Neural progenitor cell (in vitro differentiated cells): ENCODE data around the gene ZFAND6. TPM values are rescaled to one million over a fixed set of nuclear protein-coding genes. Genes with fewer than 3 reads are reported as not detected.

Experiments
- DNase-seq: peaks from one replicate; pipeline ENCODE4 v3.0.0-alpha.2; 2016; ENCODE audit warnings: low spot score
- H2AFZ ChIP-seq: fragments of 200-600 bp; sonication (generic); replicated peaks from 2 replicates; pipeline ENCODE4 v1.6.1; 2016; ENCODE audit warnings: antibody characterized with exemption
- H3F3A ChIP-seq: fragments of 200-600 bp; sonication (generic); 2 replicates; pipeline ENCODE4 v1.6.1; 2016; ENCODE audit warnings: antibody characterized with exemption, low read depth
- H3K27ac ChIP-seq: fragments of 200-600 bp; sonication (generic); 2 replicates; pipeline ENCODE4 v1.5.1; 2016; ENCODE audit warnings: mild to moderate bottlenecking
- H3K27me3 ChIP-seq: fragments of 200-600 bp; sonication (generic); 2 replicates; pipeline ENCODE4 v1.6.1; 2016; ENCODE audit warnings: mild to moderate bottlenecking, moderate library complexity
- H3K36me3 ChIP-seq: fragments of 200-600 bp; sonication (generic); 2 replicates; pipeline ENCODE4 v1.5.1; 2016
- H3K4me1 ChIP-seq: fragments of 200-600 bp; sonication (generic); 2 replicates; pipeline ENCODE4 v1.6.1; 2016; ENCODE audit warnings: mixed run types
- H3K4me2 ChIP-seq: fragments of 200-600 bp; sonication (generic); 2 replicates; pipeline ENCODE4 v1.6.1; 2016
- H3K4me3 ChIP-seq: fragments of 200-600 bp; sonication (generic); 2 replicates; pipeline ENCODE4 v1.5.1; 2016
- H3K79me2 ChIP-seq: fragments of 200-600 bp; sonication (generic); 2 replicates; pipeline ENCODE4 v1.6.1; 2016; ENCODE audit warnings: low read depth
- H3K9ac ChIP-seq: fragments of 200-600 bp; sonication (generic); 2 replicates; pipeline ENCODE4 v1.6.1; 2016
- H3K9me3 ChIP-seq: fragments of 200-600 bp; sonication (generic); 2 replicates; pipeline ENCODE4 v1.5.1; 2016; ENCODE audit warnings: low read depth
- H4K20me1 ChIP-seq: fragments of 200-600 bp; sonication (generic); 2 replicates; pipeline ENCODE4 v1.6.1; 2016; ENCODE audit warnings: low read depth
- H3K27ac Mint-ChIP-seq: 3 replicates; pipeline ENCODE4 v1.8.0; 2021; ENCODE audit warnings: mixed read lengths
- H3K27me3 Mint-ChIP-seq: 2 replicates; pipeline ENCODE4 v1.8.0; 2022; ENCODE audit warnings: low read depth, mild to moderate bottlenecking, inconsistent platforms, moderate library complexity, mixed read lengths; ENCODE audit not compliant: insufficient read depth
- H3K36me3 Mint-ChIP-seq: 3 replicates; pipeline ENCODE4 v1.8.0; 2021; ENCODE audit warnings: mixed read lengths
- H3K4me1 Mint-ChIP-seq: 3 replicates; pipeline ENCODE4 v1.8.0; 2021; ENCODE audit warnings: mixed read lengths
- H3K4me3 Mint-ChIP-seq: 3 replicates; pipeline ENCODE4 v1.8.0; 2021; ENCODE audit warnings: mild to moderate bottlenecking, moderate library complexity, mixed read lengths
- H3K9me3 Mint-ChIP-seq: 3 replicates; pipeline ENCODE4 v1.8.0; 2020; ENCODE audit warnings: mixed read lengths
- EZH2 ChIP-seq: fragments of 200-600 bp; sonication (generic); IDR thresholded peaks from 2 replicates; pipeline ENCODE4 v1.6.1; 2017; ENCODE audit warnings: antibody characterized with exemption, mild to moderate bottlenecking, moderate library complexity
- EZH2phosphoT487 ChIP-seq: fragments of 200-600 bp; sonication (generic); IDR thresholded peaks from 2 replicates; pipeline ENCODE4 v1.6.1; 2017; ENCODE audit warnings: antibody characterized with exemption
- total RNA-seq: library from RNA; depleted of rRNA; stranded (reverse); fragments of >200 nt; gene quantifications from 2 replicates; pipeline ENCODE4 v1.2.3, GENCODE V29; 2015; ENCODE audit warnings: low replicate concordance
- TF ChIP-seq, protein P1 (sequence below): fragments of 200-600 bp; sonication (generic); IDR thresholded peaks from 2 replicates; pipeline ENCODE4 v1.5.1; 2017; ENCODE audit warnings: antibody characterized with exemption, mild to moderate bottlenecking

The ZFAND6 gene
- total RNA-seq, 1 donor from 2014 or later, result 329 TPM

DNA sequence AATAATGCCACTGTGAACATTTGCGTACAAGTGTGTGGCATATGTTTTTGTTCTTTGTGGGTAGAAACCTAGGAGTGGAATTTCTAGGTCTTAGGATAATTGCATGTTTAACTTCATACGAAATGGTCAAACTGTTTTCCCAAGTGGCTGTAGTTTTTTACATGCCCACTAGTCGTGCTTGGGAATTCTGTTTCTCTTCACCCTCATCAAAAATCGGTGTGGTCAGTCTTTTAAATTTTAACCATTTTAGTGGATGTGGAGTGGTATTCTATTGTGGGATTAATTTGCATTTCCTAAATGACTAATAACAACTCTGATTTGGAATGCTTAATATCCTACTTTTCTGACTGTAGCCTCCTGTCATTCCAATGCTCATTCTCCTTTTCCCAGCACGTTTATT, 27.6 kb downstream of the ZFAND6 start:
- Histone ChIP-seq H3K4me1 (no peaks in the 10 kb centered on the region), H4K20me1 (peaks cover 58% of the 10 kb centered on the region), H3K27me3 (no peaks in the 10 kb centered on the region), H3K79me2 (peaks cover 100% of the 10 kb centered on the region), H3K4me2 (no peak overlapping the region), H3K9ac (no peak overlapping the region), H3K27ac (no peak overlapping the region), H3K36me3 (no peaks in the 10 kb centered on the region), H2AFZ (no peak overlapping the region), H3K4me3 (no peak overlapping the region), H3K9me3 (no peaks in the 10 kb centered on the region), H3F3A (peaks cover 5% of the 10 kb centered on the region)
- Mint-ChIP-seq H3K27ac (no peak overlapping the region), H3K36me3 (peaks cover 9% of the 10 kb centered on the region), H3K4me1 (no peaks in the 10 kb centered on the region), H3K27me3 (no peaks in the 10 kb centered on the region), H3K9me3 (peaks cover 6% of the 10 kb centered on the region), H3K4me3 (no peak overlapping the region)
- TF ChIP-seq, protein P1, sequence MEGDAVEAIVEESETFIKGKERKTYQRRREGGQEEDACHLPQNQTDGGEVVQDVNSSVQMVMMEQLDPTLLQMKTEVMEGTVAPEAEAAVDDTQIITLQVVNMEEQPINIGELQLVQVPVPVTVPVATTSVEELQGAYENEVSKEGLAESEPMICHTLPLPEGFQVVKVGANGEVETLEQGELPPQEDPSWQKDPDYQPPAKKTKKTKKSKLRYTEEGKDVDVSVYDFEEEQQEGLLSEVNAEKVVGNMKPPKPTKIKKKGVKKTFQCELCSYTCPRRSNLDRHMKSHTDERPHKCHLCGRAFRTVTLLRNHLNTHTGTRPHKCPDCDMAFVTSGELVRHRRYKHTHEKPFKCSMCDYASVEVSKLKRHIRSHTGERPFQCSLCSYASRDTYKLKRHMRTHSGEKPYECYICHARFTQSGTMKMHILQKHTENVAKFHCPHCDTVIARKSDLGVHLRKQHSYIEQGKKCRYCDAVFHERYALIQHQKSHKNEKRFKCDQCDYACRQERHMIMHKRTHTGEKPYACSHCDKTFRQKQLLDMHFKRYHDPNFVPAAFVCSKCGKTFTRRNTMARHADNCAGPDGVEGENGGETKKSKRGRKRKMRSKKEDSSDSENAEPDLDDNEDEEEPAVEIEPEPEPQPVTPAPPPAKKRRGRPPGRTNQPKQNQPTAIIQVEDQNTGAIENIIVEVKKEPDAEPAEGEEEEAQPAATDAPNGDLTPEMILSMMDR, result peak; percentile 24
- no peak for TF ChIP-seq EZH2
- DNase-seq, result no peak

DNA sequence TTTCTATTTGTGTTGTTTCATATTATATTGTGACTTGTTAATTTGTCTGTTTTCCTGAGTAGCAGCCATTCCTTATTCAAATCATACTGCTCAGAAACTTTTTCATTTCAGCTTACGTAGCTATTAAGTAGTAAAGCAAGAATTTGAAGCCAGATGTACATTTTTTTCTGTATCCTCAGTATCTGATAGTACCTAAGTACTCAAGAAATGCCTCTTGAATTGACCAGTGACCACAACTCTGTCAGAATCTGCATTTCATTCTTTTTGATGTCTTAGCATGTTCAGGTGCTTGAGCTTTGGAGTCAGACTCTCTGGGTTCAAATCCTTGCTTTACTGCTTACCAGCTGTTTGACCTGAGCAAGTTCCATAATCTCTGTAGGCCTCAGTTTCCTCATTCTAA, 30.6 kb downstream of the ZFAND6 start:
- H3K9me3 Mint-ChIP-seq, result peaks cover 6% of the 10 kb centered on the region
- H3K36me3 ChIP-seq, result no peaks in the 10 kb centered on the region
- H3K36me3 Mint-ChIP-seq, result peaks cover 9% of the 10 kb centered on the region
- no peaks in the 10 kb centered on the region for H3K9me3 ChIP-seq
- H3F3A ChIP-seq, result no peaks in the 10 kb centered on the region
- H3K79me2 ChIP-seq, result peaks cover 100% of the 10 kb centered on the region
- H3K4me1 Mint-ChIP-seq, result peaks cover 2% of the 10 kb centered on the region
- H3K27me3 ChIP-seq, result no peaks in the 10 kb centered on the region
- H3K27ac ChIP-seq, result no peak overlapping the region
- no peak for DNase-seq
- H3K9ac ChIP-seq, result no peak overlapping the region
- H3K27ac Mint-ChIP-seq, result no peak overlapping the region
- H3K4me3 ChIP-seq, result no peak overlapping the region
- peaks cover 57% of the 10 kb centered on the region for H4K20me1 ChIP-seq
- TF ChIP-seq EZH2, result no peak
- no peak for TF ChIP-seq EZH2phosphoT487
- TF ChIP-seq, protein P1, result no peak
- H3K4me1 ChIP-seq, result no peaks in the 10 kb centered on the region
- no peak overlapping the region for H3K4me3 Mint-ChIP-seq
- H2AFZ ChIP-seq, result no peak overlapping the region
- H3K27me3 Mint-ChIP-seq, result no peaks in the 10 kb centered on the region
- H3K4me2 ChIP-seq, result no peak overlapping the region

DNA sequence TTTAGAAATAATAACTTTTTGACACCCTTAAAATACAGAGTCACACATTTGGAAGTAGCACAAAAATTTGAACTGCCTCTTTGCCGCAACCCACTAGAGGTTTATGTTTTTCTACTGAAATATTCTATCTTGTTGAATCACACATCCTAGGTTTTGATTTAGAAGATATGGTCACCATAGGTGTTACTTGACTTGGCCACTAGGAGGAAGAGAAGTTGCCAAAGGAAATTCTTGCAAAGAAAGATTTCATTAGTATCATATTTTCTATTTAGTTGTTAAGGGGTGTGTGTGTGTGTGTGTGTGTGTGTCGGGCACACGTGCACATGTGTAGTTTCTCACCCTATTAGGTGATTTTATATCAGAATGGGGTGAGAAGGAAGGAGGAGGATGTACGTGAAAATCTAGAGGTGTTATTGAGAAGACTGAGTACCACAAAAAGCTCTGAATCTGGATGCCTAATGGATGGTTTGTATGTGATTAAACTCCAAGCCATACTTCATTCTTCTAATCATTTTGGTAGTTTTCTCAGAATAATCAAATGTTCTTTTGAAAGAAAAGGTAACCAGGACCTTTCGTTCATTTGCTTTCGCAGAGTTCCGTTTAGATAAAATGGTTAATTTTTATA, 31.5 kb downstream of the ZFAND6 start:
- Histone ChIP-seq H3K36me3 (no peaks in the 10 kb centered on the region), H3F3A (no peaks in the 10 kb centered on the region), H3K4me1 (no peaks in the 10 kb centered on the region), H3K4me2 (no peak overlapping the region), H3K79me2 (peaks cover 100% of the 10 kb centered on the region), H3K9me3 (no peaks in the 10 kb centered on the region), H2AFZ (no peak overlapping the region), H3K27ac (no peak overlapping the region), H3K9ac (no peak overlapping the region), H4K20me1 (peaks cover 60% of the 10 kb centered on the region), H3K27me3 (no peaks in the 10 kb centered on the region), H3K4me3 (no peak overlapping the region)
- DNase-seq, result no peak
- Mint-ChIP-seq H3K27ac (no peak overlapping the region), H3K9me3 (peaks cover 6% of the 10 kb centered on the region), H3K36me3 (peaks cover 9% of the 10 kb centered on the region), H3K4me3 (no peak overlapping the region), H3K4me1 (peaks cover 5% of the 10 kb centered on the region), H3K27me3 (no peaks in the 10 kb centered on the region)
- TF ChIP-seq, protein P1, result peak; percentile 51
- TF ChIP-seq EZH2phosphoT487, result no peak
